Astrocyte (in vitro differentiated cells and primary cell): Measurements from ENCODE around the gene RAX. TPM values are rescaled to one million over a fixed set of nuclear protein-coding genes. Genes with fewer than 3 reads are reported as not detected.

Experiments
- DNase-seq: peaks from one replicate; pipeline ENCODE4 v3.0.0-alpha.2; 2010; ENCODE audit warnings: low read depth
- FAIRE-seq: peaks from 2 replicates; lab custom pipeline; 2011; peaks lifted over from hg19 to GRCh38; lab: Jason Lieb, UNC
- H2AFZ ChIP-seq: 2 replicates; pipeline ENCODE4 v1.6.0; 2012; ENCODE audit warnings: low read depth, low read length, inconsistent platforms
- H3K27ac ChIP-seq: 2 replicates; pipeline ENCODE4 v1.5.1; 2011; ENCODE audit warnings: low read depth, low read length, inconsistent platforms
- H3K27me3 ChIP-seq: 2 replicates; pipeline ENCODE4 v1.6.0; 2011; ENCODE audit warnings: low read length, inconsistent platforms; ENCODE audit not compliant: insufficient read depth
- H3K36me3 ChIP-seq: 2 replicates; pipeline ENCODE4 v1.5.1; 2011; ENCODE audit warnings: low read length, inconsistent platforms; ENCODE audit not compliant: insufficient read depth
- H3K4me1 ChIP-seq: 2 replicates; pipeline ENCODE4 v1.5.1; 2011; ENCODE audit warnings: low read length, inconsistent platforms; ENCODE audit not compliant: insufficient read depth
- H3K4me2 ChIP-seq: 2 replicates; pipeline ENCODE4 v1.6.0; 2012; ENCODE audit warnings: low read length, inconsistent platforms
- H3K4me3 ChIP-seq: 2 replicates; pipeline ENCODE4 v1.5.1; 2011; ENCODE audit warnings: low read depth, mild to moderate bottlenecking, low read length, inconsistent platforms; ENCODE audit not compliant: insufficient read depth
- H3K79me2 ChIP-seq: 2 replicates; pipeline ENCODE4 v1.6.0; 2012; ENCODE audit warnings: mild to moderate bottlenecking, low read length, inconsistent platforms; ENCODE audit not compliant: insufficient read depth
- H3K9ac ChIP-seq: 2 replicates; pipeline ENCODE4 v1.6.0; 2012; ENCODE audit warnings: mild to moderate bottlenecking, low read length, inconsistent platforms
- H3K9me3 ChIP-seq: 2 replicates; pipeline ENCODE4 v1.5.1; 2012; ENCODE audit warnings: low read depth, mild to moderate bottlenecking, low read length, inconsistent platforms; ENCODE audit not compliant: insufficient read depth
- H4K20me1 ChIP-seq: 2 replicates; pipeline ENCODE4 v1.6.0; 2012; ENCODE audit warnings: low read length, inconsistent platforms; ENCODE audit not compliant: insufficient read depth
- H3K27ac Mint-ChIP-seq: one replicate; pipeline ENCODE4 v1.8.0; 2021; ENCODE audit warnings: mild to moderate bottlenecking, mixed read lengths; ENCODE audit not compliant: unreplicated experiment
- H3K27me3 Mint-ChIP-seq: one replicate; pipeline ENCODE4 v1.8.0; 2021; ENCODE audit warnings: low read depth, mixed read lengths; ENCODE audit not compliant: unreplicated experiment
- H3K36me3 Mint-ChIP-seq: one replicate; pipeline ENCODE4 v1.8.0; 2021; ENCODE audit warnings: low read depth, mixed read lengths; ENCODE audit not compliant: unreplicated experiment
- H3K4me1 Mint-ChIP-seq: one replicate; pipeline ENCODE4 v1.8.0; 2021; ENCODE audit warnings: low read depth, mixed read lengths; ENCODE audit not compliant: unreplicated experiment
- H3K4me3 Mint-ChIP-seq: one replicate; pipeline ENCODE4 v1.8.0; 2021; ENCODE audit warnings: mild to moderate bottlenecking, moderate library complexity, mixed read lengths; ENCODE audit not compliant: unreplicated experiment
- H3K9me3 Mint-ChIP-seq: one replicate; pipeline ENCODE4 v1.8.0; 2021; ENCODE audit warnings: mild to moderate bottlenecking, mixed read lengths; ENCODE audit not compliant: unreplicated experiment
- CTCF ChIP-seq: IDR thresholded peaks from 2 replicates; pipeline ENCODE4 v1.5.1; 2011; ENCODE audit warnings: low read depth, mild to moderate bottlenecking, inconsistent platforms, low read length, moderate library complexity; ENCODE audit not compliant: insufficient read depth
- EZH2 ChIP-seq: IDR thresholded peaks from 2 replicates; pipeline ENCODE4 v1.6.1; 2012; ENCODE audit warnings: mild to moderate bottlenecking, low read length, inconsistent platforms; ENCODE audit not compliant: insufficient read depth
- total RNA-seq: library from RNA; stranded (reverse); gene quantifications from 2 replicates; pipeline ENCODE4 v1.2.1, GENCODE V29; 2021

RAX gene
- total RNA-seq, 1 donor from 2014 or later = not detected

- Mint-ChIP-seq H3K9me3 (peaks cover 10% of the 10 kb centered on the region), H3K36me3 (no peaks in the 10 kb centered on the region), H3K4me3 (no peak overlapping the region), H3K27ac (no peak overlapping the region), H3K4me1 (no peaks in the 10 kb centered on the region), H3K27me3 (peaks cover 83% of the 10 kb centered on the region)
- H3K36me3 ChIP-seq = no peaks in the 10 kb centered on the region
- no peak for FAIRE-seq
- no peak overlapping the region for H3K9ac ChIP-seq
- no peak overlapping the region for H2AFZ ChIP-seq
- DNase-seq = no peak
- H3K4me3 ChIP-seq = no peak overlapping the region
- H3K4me1 ChIP-seq = no peaks in the 10 kb centered on the region
- peaks cover 4% of the 10 kb centered on the region for H3K9me3 ChIP-seq
- no peak overlapping the region for H3K27ac ChIP-seq
- H3K27me3 ChIP-seq = peaks cover 96% of the 10 kb centered on the region
- TF ChIP-seq CTCF (no peak), EZH2 (no peak)
- H3K4me2 ChIP-seq = no peak overlapping the region
- H4K20me1 ChIP-seq = peaks cover 5% of the 10 kb centered on the region
- no peaks in the 10 kb centered on the region for H3K79me2 ChIP-seq
Measured at GRCh38 chr18:59274533-59274928, 1.3 kb upstream of the RAX start.

GRCh38 chr18:59273759-59274532, 692 bp upstream of the RAX start:
- no peaks in the 10 kb centered on the region for H3K36me3 ChIP-seq
- no peak for DNase-seq
- H3K4me1 Mint-ChIP-seq = no peaks in the 10 kb centered on the region
- no peak for FAIRE-seq
- H3K79me2 ChIP-seq = no peaks in the 10 kb centered on the region
- H3K27ac Mint-ChIP-seq = no peak overlapping the region
- H3K4me3 Mint-ChIP-seq = peak overlapping the region; percentile 34
- TF ChIP-seq CTCF = no peak
- TF ChIP-seq EZH2 = peak; percentile 64
- H3K27me3 Mint-ChIP-seq = peaks cover 82% of the 10 kb centered on the region
- H3K4me2 ChIP-seq = peak overlapping the region; percentile 49
- no peaks in the 10 kb centered on the region for H3K36me3 Mint-ChIP-seq
- H3K9me3 ChIP-seq = peaks cover 4% of the 10 kb centered on the region
- H4K20me1 ChIP-seq = peaks cover 5% of the 10 kb centered on the region
- H2AFZ ChIP-seq = no peak overlapping the region
- H3K27me3 ChIP-seq = peaks cover 96% of the 10 kb centered on the region
- no peak overlapping the region for H3K9ac ChIP-seq
- no peaks in the 10 kb centered on the region for H3K4me1 ChIP-seq
- peaks cover 10% of the 10 kb centered on the region for H3K9me3 Mint-ChIP-seq
- H3K27ac ChIP-seq = no peak overlapping the region
- no peak overlapping the region for H3K4me3 ChIP-seq

- DNase-seq = no peak
- H3K4me2 ChIP-seq = peak overlapping the region; percentile 57
- peak overlapping the region; percentile 19 for H2AFZ ChIP-seq
- H3K27me3 Mint-ChIP-seq = peaks cover 83% of the 10 kb centered on the region
- H3K36me3 ChIP-seq = no peaks in the 10 kb centered on the region
- no peak overlapping the region for H3K27ac ChIP-seq
- no peak overlapping the region for H3K4me3 Mint-ChIP-seq
- no peak for FAIRE-seq
- H3K4me3 ChIP-seq = no peak overlapping the region
- no peak overlapping the region for H3K9ac ChIP-seq
- H3K9me3 Mint-ChIP-seq = peaks cover 12% of the 10 kb centered on the region
- H3K27ac Mint-ChIP-seq = no peak overlapping the region
- H3K4me1 ChIP-seq = peaks cover 3% of the 10 kb centered on the region
- H3K36me3 Mint-ChIP-seq = no peaks in the 10 kb centered on the region
- H3K27me3 ChIP-seq = peaks cover 95% of the 10 kb centered on the region
- H3K79me2 ChIP-seq = no peaks in the 10 kb centered on the region
- peaks cover 4% of the 10 kb centered on the region for H3K9me3 ChIP-seq
- no peaks in the 10 kb centered on the region for H3K4me1 Mint-ChIP-seq
- TF ChIP-seq CTCF = no peak
- TF ChIP-seq EZH2 = peak; percentile 92
- peaks cover 5% of the 10 kb centered on the region for H4K20me1 ChIP-seq
Measured at GRCh38 chr18:59272221-59272888, 899 bp downstream of the RAX start.
